Fibroblast of pulmonary artery (primary cell): Measurements from ENCODE around the gene G6PC3.
"Not testable (repeated sequence)": the region's sequence is repeated elsewhere in the genome, so short reads cannot be mapped to it uniquely, and the experiment has no call there.

Experiments used
- DNase-seq: peaks from one replicate; pipeline ENCODE4 v3.0.0-alpha.2; 2010; ENCODE audit warnings: low read depth
- H3K4me3 ChIP-seq: replicated peaks from 2 replicates; pipeline ENCODE4 v1.5.1; 2011; ENCODE audit warnings: low read depth, mild to moderate bottlenecking, control low read depth, low read length, moderate library complexity
- TF ChIP-seq, protein P1 (sequence below): IDR thresholded peaks from 2 replicates; pipeline ENCODE4 v1.5.1; 2011; ENCODE audit warnings: mild to moderate bottlenecking, control low read depth, low read length, inconsistent platforms; ENCODE audit errors: missing control alignments

Gene G6PC3

DNA sequence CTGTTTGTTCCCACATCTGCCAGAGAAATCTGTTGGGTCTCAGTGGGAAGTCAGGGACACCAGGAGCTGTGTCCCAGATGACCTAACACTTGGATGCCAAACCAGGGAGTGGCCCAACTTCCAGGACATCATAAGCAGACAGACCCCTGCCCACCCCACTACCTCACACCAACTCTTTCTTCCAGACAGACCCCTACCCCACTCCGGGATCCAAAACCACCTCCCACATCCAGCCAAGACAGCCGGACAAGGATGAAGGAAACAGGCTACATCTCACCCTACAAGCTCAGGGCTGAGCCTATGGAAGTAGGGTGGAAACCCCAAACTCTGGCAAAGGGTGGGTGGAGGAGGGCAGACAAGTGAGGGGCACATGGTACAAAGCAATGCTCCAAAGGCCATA is 49.3 kb downstream of the G6PC3 start:
- TF ChIP-seq, protein P1, sequence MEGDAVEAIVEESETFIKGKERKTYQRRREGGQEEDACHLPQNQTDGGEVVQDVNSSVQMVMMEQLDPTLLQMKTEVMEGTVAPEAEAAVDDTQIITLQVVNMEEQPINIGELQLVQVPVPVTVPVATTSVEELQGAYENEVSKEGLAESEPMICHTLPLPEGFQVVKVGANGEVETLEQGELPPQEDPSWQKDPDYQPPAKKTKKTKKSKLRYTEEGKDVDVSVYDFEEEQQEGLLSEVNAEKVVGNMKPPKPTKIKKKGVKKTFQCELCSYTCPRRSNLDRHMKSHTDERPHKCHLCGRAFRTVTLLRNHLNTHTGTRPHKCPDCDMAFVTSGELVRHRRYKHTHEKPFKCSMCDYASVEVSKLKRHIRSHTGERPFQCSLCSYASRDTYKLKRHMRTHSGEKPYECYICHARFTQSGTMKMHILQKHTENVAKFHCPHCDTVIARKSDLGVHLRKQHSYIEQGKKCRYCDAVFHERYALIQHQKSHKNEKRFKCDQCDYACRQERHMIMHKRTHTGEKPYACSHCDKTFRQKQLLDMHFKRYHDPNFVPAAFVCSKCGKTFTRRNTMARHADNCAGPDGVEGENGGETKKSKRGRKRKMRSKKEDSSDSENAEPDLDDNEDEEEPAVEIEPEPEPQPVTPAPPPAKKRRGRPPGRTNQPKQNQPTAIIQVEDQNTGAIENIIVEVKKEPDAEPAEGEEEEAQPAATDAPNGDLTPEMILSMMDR, result no peak
- no peak overlapping the region for H3K4me3 ChIP-seq
- DNase-seq, result no peak

DNA sequence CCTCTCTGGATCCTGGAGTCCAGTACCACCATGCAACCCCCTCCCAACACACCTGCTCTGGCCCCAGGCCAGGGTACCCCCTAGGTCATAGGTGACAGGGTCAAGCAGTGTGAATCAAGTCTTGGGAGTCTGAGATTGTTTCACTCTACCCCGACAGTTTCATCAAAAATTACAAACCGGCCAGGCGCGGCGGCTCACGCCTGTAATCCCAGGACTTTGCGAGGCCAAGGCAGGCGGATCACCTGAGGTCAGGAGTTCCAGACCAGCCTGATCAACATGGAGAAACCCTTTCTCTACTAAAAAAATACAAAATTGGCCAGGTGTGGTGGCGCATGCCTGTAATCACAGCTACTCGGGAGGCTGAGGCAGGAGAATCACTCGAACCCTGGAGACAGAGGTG is 49.7 kb downstream of the G6PC3 start:
- H3K4me3 ChIP-seq, DNase-seq: not testable (repeated sequence)

DNA sequence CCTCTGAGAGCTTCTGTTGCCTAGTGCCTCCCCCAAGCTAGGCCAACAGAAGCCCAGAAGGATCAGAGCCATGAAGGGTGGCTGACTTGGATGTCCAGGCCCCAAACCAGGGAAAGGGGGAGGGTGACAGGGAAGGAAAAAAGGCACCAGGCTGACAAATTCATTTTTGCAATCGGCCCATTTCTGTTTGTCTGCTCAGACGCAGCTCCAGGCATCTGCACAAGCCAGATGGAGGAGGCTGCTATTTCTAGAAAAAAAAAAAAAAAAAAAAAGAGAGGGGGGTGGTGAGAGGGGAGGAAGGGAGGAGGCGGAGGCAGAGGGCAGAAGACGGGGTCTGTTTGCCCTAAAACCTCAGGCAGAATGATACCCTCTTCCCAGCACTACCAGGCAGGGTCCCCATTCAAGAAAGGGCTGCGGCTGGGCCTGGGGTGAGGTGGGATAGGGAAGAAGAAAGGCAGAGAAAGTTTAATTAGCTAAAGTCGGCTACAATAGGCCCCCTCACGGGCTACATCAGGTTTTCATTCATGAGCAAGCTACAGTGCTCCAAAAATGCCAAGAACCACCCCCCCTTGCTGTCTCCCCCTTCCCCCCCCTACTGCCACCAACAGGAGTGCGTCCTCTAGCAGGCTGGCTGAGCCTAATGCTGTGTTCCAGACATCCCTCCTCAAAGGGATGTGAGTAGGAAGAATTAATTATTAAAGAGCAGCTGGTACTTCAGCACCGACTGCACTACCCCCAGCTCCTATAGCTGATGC is 50.5 kb downstream of the G6PC3 start:
- TF ChIP-seq, protein P1, result no peak
- no peak overlapping the region for H3K4me3 ChIP-seq
- no peak for DNase-seq

DNA sequence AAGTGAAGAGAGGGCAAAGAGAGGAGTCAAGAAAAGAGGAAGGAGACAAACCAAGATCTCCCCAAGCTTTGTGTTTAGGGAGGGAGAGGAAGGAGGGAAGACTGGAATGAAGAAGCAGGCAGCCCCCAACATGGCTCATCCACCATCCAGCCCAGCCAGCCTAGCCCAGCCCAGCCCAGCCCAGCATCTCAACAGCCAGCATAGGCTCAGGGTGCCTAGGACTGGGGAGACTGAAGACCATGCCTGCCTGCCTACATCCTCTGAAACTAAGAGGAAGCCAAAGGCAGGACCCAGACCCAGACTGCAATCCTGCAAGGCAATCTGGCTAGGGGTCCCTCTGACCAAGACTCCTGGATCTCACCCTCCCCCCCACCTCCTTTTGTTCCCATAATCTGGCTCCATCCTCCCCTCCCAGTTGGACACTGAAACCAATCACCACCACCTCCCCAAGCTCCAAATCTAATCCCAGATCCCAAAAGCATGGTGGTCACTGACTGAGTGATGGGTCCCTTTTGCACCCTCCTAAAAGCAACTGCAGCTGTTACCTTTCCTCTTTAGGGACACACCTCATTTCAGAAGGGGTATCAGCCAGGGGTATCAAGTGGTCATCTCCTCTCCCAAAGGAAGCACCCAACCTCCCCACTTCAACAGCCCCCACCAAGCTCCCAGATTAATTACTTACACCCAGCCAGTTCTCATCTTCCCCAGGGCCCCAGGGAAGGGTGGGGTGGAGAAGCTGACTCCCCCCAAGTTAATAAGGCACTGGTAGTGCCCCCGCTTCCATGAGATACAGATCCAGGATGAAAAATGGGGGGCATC is 51.7 kb downstream of the G6PC3 start:
- TF ChIP-seq, protein P1, result no peak
- peak overlapping the region; percentile 89 for H3K4me3 ChIP-seq
- no peak for DNase-seq

GRCh38 chr17:44122816-44123355 is 52.4 kb downstream of the G6PC3 start:
- H3K4me3 ChIP-seq, result peak overlapping the region; percentile 89
- TF ChIP-seq, protein P1, result no peak
- no peak for DNase-seq

GRCh38 chr17:44123356-44124117 is 53.0 kb downstream of the G6PC3 start, which contains the start of gene HDAC5:
HDAC5 (minus strand) TSS chr17:44123641; CDS start chr17:44117515, 6,126 bp downstream.
- peak; percentile 95 for DNase-seq
- TF ChIP-seq, protein P1, result peak; percentile 53
- peak within 1 kb of the TSS; percentile 89 for H3K4me3 ChIP-seq

DNA sequence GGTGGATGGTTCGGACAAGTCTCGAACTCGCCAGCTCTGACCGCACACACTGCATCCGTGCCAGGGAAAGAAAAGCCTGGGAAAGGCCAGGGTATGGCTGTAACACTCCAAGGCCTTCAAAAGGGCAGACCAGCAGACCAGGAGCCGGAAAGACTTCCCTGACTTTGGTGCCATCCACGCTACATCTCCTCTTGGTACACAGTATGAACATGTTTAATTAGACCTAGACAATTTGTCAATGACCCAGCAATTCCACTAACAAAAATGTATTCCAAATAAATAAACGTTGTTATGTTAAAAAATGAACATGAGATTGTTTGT is 53.5 kb downstream of the G6PC3 start:
- TF ChIP-seq, protein P1, result no peak
- DNase-seq, result no peak
- H3K4me3 ChIP-seq, result peak overlapping the region; percentile 57
